ENCODE results near the gene SOX15.

Gene SOX15

GRCh38 chr17:7561589-7562207 is 28.2 kb downstream of the SOX15 start, which contains the start of gene SENP3 (continued):
- no peak for TF ChIP-seq ZNF560 (tag by site-specific recombination; IDR thresholded peaks at IDR 0.05; ENCODE audit: borderline replicate concordance)
- TF ChIP-seq ZNF391 (tag by site-specific recombination; IDR thresholded peaks at IDR 0.05; ENCODE audit: borderline replicate concordance, low read depth) = no peak
- TF ChIP-seq ZNF610 (tag by site-specific recombination; IDR thresholded peaks at IDR 0.05; ENCODE audit: borderline replicate concordance) = no peak
- TF ChIP-seq ZNF600 (tag by site-specific recombination; IDR thresholded peaks at IDR 0.05) = no peak
- TF ChIP-seq ZNF501 (tag by site-specific recombination; IDR thresholded peaks at IDR 0.05) = no peak
- TF ChIP-seq ZNF510 (tag by site-specific recombination; IDR thresholded peaks at IDR 0.05; ENCODE audit: insufficient replicate concordance) = no peak
- TF ChIP-seq, protein P1, sequence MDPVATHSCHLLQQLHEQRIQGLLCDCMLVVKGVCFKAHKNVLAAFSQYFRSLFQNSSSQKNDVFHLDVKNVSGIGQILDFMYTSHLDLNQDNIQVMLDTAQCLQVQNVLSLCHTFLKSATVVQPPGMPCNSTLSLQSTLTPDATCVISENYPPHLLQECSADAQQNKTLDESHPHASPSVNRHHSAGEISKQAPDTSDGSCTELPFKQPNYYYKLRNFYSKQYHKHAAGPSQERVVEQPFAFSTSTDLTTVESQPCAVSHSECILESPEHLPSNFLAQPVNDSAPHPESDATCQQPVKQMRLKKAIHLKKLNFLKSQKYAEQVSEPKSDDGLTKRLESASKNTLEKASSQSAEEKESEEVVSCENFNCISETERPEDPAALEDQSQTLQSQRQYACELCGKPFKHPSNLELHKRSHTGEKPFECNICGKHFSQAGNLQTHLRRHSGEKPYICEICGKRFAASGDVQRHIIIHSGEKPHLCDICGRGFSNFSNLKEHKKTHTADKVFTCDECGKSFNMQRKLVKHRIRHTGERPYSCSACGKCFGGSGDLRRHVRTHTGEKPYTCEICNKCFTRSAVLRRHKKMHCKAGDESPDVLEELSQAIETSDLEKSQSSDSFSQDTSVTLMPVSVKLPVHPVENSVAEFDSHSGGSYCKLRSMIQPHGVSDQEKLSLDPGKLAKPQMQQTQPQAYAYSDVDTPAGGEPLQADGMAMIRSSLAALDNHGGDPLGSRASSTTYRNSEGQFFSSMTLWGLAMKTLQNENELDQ (tag by site-specific recombination; IDR thresholded peaks at IDR 0.05; ENCODE audit: low read depth) = no peak
- no peak for TF ChIP-seq ZFP3 (tag by site-specific recombination; IDR thresholded peaks at IDR 0.05; ENCODE audit: low read depth)
- TF ChIP-seq ZNF16 (tag by site-specific recombination; IDR thresholded peaks at IDR 0.05; ENCODE audit: low read depth) = no peak
- no peak for TF ChIP-seq ZNF623 (tag by site-specific recombination; IDR thresholded peaks at IDR 0.05)
- TF ChIP-seq FEZF1 (tag by site-specific recombination; IDR thresholded peaks at IDR 0.05) = no peak
- TF ChIP-seq, protein P2, sequence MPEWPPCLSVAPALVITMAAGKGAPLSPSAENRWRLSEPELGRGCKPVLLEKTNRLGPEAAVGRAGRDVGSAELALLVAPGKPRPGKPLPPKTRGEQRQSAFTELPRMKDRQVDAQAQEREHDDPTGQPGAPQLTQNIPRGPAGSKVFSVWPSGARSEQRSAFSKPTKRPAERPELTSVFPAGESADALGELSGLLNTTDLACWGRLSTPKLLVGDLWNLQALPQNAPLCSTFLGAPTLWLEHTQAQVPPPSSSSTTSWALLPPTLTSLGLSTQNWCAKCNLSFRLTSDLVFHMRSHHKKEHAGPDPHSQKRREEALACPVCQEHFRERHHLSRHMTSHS (tag by site-specific recombination; IDR thresholded peaks at IDR 0.05) = no peak
- TF ChIP-seq, protein P3, sequence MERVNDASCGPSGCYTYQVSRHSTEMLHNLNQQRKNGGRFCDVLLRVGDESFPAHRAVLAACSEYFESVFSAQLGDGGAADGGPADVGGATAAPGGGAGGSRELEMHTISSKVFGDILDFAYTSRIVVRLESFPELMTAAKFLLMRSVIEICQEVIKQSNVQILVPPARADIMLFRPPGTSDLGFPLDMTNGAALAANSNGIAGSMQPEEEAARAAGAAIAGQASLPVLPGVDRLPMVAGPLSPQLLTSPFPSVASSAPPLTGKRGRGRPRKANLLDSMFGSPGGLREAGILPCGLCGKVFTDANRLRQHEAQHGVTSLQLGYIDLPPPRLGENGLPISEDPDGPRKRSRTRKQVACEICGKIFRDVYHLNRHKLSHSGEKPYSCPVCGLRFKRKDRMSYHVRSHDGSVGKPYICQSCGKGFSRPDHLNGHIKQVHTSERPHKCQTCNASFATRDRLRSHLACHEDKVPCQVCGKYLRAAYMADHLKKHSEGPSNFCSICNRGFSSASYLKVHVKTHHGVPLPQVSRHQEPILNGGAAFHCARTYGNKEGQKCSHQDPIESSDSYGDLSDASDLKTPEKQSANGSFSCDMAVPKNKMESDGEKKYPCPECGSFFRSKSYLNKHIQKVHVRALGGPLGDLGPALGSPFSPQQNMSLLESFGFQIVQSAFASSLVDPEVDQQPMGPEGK (tag by site-specific recombination; IDR thresholded peaks at IDR 0.05) = peak; percentile 80
- TF ChIP-seq ZNF341 (tag by site-specific recombination; IDR thresholded peaks at IDR 0.05; ENCODE audit: low read depth) = no peak
- TF ChIP-seq, protein P4, sequence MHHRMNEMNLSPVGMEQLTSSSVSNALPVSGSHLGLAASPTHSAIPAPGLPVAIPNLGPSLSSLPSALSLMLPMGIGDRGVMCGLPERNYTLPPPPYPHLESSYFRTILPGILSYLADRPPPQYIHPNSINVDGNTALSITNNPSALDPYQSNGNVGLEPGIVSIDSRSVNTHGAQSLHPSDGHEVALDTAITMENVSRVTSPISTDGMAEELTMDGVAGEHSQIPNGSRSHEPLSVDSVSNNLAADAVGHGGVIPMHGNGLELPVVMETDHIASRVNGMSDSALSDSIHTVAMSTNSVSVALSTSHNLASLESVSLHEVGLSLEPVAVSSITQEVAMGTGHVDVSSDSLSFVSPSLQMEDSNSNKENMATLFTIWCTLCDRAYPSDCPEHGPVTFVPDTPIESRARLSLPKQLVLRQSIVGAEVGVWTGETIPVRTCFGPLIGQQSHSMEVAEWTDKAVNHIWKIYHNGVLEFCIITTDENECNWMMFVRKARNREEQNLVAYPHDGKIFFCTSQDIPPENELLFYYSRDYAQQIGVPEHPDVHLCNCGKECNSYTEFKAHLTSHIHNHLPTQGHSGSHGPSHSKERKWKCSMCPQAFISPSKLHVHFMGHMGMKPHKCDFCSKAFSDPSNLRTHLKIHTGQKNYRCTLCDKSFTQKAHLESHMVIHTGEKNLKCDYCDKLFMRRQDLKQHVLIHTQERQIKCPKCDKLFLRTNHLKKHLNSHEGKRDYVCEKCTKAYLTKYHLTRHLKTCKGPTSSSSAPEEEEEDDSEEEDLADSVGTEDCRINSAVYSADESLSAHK (tag by site-specific recombination; IDR thresholded peaks at IDR 0.05) = no peak; the same call in 1 of the 2 replicates
- TF ChIP-seq KLF7 (tag by site-specific recombination; IDR thresholded peaks at IDR 0.05; ENCODE audit: borderline replicate concordance) = no peak
- peak; percentile 77 for TF ChIP-seq ZEB2 (tag by site-specific recombination; IDR thresholded peaks at IDR 0.05)
- peak; percentile 68 for TF ChIP-seq GLIS1 (tag by site-specific recombination; IDR thresholded peaks at IDR 0.05)
- 0 out of 2 replicates have a peak, but pooled peaks have one; percentile 17 for TF ChIP-seq KLF8 (tag by site-specific recombination; IDR thresholded peaks at IDR 0.05)
- no peak for TF ChIP-seq BCL11B (tag by site-specific recombination; IDR thresholded peaks at IDR 0.05; ENCODE audit: low read depth)
- no peak for TF ChIP-seq ZBTB21 (tag by site-specific recombination; IDR thresholded peaks at IDR 0.05)
- no peak for TF ChIP-seq ZSCAN5A (tag by site-specific recombination; IDR thresholded peaks at IDR 0.05)
- TF ChIP-seq ZNF645 (tag by site-specific recombination; IDR thresholded peaks at IDR 0.05) = no peak
- TF ChIP-seq ZNF660 (tag by site-specific recombination; IDR thresholded peaks at IDR 0.05) = 0 out of 2 replicates have a peak, but pooled peaks have one; percentile 47
- TF ChIP-seq ZFHX2 (tag by site-specific recombination; conservative IDR thresholded peaks at IDR 0.05) = peak; percentile 81
